Medulla oblongata (tissue), 1 donor: ENCODE data around the gene CEP112.

Experiments
- DNase-seq: peaks from one replicate; pipeline ENCODE4 v3.0.0-alpha.2; 2015; ENCODE audit errors: extremely low spot score

Gene CEP112

DNA sequence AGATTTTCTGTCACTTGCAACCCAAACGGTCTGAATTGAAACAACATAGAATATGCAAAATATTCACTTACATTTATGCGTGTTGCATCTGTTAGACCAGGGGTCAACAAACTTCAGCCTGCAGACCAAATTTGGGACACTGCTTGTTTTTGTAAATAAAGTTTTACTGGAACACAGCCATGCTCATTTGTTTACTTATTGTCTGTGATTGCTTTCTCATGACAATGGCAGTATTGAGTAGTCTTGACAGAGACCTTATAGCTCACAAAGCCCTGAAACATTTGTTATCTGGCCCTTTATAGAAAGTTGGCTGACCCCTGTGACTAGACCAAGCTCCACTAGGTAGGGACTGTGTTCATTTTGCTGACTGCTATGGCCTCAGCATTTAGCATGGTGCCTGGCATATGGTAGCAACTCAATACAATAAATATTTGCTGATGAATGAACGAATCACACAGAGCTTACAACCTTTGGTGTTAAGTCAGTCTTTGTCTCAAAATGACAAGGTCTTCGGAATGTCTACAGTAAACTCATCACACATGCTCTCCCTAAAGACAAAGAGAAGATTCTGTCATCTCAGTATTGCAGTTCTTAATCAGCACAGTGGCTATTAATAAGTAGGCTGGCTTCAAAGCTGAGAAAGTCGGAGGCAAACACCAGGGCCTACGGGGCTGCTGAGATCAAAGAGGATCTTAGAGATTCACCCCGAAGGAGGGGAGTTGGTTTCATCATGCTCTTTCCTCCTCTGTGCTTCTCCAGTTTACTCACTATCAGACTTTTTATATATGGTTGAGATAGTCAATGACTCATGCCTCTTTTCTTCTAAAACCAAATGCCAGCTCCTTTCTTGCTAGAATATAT, 535.3 kb downstream of the CEP112 start:
- no peak for DNase-seq

DNA sequence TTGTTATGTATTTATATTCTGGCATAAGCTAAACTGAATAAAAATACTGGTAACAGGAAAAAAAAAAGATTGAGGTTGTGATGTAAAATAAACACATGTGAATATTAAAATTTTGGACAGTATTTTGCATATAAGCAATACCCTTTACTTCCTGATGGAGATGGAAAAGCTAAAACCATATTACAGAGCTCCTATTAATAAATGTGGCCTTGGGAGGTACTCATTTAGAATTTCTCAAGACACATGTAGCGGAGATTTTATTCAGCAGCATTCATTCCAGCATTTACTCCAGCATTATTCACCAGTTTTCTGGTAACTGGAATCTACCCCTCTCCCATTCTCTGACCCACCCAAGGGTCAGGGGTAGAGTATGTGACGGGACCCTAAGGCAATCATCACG, 536.2 kb downstream of the CEP112 start:
- DNase-seq, result no peak

DNA sequence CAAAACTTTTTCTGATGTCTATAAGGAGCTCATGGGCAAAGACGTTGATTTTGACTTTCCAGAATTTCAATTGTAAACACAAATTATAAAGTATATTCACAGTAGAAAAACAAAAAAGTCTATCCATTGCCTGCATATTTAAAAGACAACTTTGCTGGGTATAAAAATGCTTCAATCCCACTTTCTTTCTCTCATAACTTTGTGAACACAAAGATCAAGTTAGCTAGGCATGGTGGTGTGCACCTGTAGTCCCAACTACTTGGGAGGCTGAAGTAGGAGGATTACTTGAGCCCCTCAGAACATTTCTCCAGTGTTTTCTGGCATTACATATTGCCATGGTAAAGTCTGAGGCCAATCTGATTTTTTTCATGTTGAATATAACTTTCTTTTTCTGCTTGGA, 547.4 kb downstream of the CEP112 start:
- DNase-seq, result no peak

DNA sequence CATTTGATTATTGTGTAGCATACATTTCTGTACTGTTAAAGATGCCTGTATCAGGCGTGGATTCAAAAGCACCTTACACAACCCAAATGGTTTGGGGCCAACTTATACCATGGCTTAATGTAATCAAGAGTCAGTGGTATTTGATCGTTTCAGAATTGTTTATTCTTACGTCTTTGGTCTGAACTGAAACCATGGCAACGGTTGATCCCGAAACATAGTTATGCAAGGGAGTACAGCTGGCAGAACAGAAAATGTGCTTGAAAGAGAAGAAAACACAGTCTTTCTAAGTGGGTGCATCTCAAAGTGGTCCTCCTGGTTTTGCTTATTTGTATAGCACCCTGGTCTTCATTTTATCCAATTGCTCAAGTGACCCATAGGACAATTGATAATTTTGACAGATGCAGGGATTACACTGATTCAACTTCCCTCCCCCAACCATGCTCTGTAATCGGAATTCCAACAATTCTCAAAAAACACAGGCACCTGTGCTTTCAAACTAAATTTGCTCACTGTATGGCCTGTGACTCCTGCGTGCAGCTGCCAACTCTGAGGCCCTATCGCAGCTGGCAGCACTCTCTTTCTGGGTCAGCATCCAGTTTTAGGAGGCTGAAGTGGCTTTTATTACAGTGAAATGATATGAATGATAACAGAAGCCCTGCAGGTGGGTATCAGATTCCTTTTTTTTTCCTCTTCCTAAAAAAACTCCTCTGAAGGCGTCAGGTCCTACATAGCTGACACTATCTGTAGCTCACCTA, 553.5 kb downstream of the CEP112 start:
- no peak for DNase-seq

DNA sequence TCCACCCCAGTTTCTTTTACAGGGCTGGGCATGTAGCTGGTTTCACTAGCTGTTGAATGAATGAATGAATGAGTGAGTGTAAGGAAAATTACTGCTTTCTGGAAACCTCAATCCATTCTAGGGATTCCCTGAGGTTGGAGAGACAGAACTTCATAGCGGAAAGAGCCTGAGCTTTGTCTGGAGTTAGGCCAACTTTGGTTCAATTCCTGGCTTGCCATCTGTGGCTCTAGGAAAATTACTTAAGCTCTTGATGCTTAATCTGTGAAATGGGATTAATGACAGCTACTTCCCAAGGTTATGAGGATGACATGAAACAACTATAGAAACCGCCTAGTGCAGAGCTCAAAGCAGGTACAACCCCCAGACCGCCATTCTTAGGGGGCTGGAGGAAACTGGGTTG, 554.1 kb downstream of the CEP112 start:
- no peak for DNase-seq

DNA sequence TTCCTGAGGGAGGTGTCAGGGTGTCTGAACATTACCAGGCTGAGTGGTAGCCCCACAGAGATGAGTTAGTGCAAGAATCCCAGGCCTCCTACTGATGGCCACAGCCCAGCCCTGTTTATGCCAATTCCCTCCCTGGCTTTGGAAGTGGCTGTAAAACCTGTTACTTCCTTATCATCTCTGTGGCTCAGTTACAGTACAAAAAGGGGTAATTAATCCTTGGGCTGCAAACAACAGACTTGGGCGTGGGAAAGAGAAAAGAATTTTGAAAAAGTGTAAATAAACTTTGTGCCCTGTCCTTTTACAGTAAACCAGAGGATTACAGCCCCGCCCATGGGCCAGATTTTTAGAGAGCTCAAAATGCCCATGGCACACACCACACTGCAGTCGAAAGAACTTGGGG, 557.4 kb downstream of the CEP112 start:
- no peak for DNase-seq

DNA sequence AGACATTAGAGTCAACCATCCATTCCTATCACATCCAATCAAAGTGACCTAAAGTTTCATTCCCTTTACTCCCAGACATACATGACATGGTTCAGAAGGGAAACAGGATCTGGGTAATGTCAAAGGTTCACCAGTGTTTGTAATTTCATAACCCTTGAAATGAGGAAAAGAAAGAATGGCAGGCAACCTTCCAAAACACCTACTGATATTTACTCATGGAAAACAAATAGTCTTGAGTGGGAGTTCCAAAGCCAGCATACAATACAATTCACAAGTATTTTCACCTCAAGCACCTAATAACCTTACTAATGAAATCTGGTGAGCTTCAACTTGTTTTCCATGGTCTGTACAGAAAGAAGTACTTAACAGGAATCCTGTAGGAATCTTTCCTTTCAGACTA, 557.9 kb downstream of the CEP112 start:
- no peak for DNase-seq

DNA sequence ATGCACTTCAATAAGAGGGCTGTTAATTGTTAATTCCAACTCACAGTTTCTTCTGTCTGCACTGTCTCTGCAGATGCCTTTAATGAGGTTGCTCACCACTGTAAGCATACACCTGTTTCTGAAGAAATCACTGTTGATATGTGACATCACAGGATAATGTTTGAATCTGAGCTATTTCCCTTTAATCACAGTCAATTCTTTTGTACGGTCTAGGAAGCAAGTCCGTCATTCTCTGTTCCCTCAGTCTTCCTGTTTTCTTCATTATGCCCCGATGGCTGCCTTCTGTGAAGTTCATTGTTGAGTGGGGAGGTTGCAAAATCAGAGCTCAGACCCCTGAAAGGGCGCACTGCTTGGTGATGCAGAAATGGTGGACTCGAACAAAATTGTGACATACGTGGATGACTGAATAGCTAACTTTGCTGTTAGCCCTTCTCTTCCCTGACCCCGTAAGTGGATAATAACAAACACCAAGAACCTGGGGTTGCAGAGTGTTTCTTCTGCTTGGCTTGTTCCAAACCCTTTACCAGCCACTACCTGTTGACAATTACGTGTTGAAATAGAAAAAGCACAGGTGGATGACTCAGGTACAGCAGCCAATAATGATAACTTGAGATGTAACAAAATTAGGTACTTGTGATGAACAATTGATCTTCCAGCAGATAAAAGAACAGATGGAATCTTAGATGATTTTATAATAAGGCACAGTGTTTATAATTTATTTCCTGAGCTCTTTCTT, 558.6 kb downstream of the CEP112 start:
- no peak for DNase-seq

DNA sequence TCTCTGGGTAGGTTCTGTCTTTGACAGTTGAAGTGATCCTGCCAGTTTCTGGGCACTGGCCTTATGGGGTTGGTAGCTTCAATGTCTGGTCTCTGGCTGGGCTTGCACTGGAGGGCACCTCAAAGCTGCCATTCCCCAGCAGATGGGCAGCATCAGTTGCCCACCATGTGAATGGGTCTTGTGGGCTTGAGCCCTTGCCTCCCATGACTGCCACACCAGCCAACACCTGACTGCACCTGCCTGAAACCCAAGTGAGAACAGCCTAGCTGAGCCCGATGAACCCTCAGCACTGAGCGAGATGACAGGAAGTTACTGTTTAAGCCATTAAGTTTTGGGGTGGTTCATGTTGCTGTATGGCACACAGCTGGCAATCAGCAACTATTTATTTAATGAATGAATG, 561.4 kb downstream of the CEP112 start:
- DNase-seq, result no peak

DNA sequence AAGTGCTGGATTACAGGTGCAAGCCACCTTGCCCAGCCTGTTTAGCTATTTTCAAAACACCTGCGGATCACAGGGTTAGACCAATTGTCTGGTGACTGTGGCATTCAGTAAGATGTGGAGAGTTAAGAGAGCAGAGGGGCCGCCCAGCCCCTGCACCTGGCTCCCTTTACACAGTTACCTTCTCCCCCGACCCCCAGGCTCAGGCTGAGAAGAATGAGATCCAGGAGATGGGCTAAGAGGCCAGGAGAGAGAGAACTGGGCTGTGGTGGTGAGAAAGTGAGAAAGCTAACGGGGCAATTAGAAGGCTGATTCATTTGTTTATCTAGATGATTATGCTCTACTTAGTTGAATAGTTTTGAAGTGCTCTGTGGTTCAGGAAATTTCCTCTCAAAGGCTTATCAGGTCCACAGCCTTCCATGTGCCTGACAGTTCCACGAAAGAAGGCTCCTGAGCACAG, 562.7 kb downstream of the CEP112 start:
- DNase-seq, result no peak

DNA sequence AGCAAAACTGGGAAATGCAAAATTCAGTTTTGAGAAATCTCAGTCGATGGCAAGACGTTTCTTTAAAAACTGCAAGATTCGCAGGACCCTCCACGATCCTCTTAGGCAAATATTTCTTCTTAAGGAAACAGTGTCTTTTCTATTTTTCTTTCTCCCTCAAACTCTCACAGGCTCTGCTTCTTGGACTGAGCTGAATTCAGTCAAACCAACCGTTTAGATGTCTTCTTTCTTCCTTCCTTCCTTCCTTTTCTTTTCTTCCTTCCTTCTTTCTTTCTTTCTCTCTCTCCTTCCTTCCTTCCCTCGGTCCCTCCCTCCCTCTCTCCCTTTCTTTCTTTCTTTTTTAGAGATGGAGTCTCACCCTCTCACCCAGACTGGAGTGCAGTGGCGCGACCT, 563.3 kb downstream of the CEP112 start:
- no peak for DNase-seq

DNA sequence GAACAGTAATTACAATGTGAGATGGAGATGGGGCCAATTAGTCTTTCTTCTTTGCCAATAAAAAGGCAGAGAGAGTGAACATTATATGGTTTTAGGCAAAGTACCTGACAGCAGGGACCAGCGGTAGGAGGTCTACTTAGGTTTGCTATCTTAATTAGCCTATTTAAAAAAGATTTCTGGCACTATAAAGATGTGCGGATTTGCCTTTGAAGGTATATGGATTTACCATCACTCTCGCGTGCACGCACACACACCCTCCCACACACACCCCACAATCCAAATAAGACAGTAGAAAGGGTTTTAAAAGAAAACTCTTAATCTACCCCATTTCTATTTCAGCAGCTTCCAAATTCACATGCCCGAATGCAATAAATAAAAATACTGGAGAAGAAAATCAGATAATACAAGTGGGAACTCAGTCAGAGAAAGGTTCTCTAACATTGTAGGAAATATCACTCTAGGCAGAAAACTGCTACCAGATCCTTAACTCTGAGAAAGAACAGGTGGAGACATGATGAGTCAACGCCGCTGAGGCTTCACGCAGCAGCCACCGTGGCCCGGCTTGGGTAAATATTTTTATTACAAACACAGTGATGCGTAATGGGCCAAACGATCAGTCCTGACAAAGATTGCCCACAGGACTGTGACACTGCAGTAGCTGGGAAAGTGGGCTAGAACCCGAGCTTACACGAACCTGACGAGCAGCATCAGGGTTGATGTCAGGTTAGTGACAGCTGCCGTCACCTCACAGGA, 563.9 kb downstream of the CEP112 start:
- DNase-seq, result no peak

DNA sequence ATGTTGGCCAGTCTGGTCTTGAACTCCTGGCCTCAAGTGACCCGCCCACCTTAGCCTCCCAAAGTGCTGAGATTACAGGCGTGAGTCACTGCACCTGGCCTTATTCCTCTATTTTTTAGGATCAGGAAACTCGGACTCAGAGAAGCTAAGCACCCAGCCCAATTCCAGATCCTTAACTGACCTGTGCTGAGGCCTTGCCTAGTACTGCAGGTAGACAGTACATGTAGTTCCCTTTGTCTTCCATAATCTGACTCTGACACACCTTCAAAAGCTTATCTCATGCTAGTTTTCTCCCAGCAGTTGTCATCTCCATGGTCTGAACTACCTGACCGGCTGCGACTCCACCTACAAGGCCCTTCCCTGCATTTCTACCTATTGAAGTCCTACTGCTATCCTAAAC, 564.8 kb downstream of the CEP112 start:
- no peak for DNase-seq

DNA sequence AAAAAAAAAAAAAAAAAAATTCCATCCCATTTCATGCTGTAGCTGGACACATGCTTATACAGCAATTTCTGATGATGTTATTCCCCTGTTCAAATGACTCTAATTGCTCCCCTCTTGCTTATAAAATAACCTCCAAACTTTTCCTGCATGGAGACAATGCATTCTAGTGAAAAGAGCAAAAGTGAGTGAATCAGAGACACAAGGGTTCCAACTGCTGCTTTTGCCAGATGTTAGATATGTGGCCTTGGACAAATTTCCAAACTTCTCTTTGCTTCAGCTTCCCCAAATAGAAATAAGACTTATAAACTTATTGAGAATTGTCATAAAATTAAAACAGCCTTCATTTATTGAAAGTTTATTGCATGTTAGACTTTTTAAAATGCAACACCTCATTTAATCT, 565.5 kb downstream of the CEP112 start:
- no peak for DNase-seq

DNA sequence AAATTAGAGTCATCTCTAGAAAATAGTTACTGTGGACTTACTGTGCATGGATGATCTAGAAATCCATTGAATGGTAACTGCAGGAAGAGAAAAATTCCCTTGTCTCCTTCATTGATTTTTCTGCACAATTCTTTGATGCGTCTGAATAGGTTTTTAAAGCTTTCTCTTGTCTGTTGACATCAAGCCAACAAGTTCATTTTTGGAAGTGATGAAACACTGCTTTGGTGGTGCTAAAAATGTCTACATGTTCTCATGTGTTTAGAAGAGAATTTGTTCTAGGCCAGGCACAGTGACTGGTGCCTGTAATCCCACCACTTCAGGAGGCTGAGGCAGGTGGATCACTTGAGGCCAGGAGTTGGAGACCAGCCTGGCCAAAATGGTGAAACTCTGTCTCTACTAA, 573.4 kb downstream of the CEP112 start:
- no peak for DNase-seq

DNA sequence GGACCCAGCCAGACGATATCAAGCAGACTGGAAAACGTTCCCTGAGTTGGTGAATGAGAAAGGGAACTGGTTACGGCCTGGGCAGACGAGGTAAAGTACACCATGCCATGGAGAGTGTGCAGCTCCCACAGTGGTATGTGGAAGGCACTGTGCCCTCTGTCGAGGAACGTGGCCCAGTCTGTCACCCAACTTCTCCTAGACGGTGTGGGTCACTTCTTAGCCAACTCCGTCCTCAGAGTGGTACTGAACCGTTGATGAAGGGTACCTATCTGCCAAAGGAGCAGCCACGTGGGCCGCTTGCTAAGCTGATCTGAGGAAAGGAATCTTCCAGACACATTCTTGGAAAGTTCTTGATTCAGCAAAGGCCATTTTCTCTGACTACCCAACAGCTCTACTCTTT, 574.4 kb downstream of the CEP112 start:
- no peak for DNase-seq

DNA sequence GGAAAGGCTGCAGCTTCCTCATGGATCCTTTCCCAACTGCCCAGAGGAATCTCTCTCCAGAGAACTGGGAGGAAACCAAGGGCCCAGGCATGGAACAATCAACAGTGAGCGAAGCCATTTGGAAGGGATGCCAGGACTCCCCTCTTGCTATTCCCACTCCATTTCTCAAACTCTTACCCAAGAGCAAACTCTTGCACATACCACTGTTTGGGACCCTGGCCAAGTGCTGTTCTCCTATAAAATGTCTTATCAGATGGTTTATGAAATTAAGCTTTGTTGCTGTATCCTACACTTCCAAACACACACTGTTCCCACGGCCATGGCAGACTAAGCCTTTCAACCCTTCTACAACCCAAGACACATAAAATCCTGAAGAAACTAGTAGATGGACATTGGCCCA, 582.2 kb downstream of the CEP112 start:
- DNase-seq, result no peak

DNA sequence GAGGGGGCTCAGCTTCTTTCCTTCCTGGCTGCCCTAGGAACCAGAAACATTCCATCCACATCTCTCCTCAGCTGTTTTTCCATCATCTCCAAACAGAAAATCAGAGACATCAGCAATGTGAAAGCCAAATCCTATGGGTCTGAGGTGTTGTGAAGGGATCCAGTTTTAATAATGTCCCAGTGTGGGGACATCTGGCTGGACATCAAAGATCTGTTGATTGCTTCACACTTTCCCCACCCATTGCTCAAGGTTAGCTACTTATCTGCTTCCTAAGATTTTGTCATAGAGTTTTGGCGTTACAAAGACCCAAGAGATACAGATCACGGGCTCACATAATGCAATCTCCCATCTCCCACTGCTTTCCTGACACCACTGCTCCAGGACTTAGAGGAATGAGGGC, 582.6 kb downstream of the CEP112 start:
- DNase-seq, result no peak

DNA sequence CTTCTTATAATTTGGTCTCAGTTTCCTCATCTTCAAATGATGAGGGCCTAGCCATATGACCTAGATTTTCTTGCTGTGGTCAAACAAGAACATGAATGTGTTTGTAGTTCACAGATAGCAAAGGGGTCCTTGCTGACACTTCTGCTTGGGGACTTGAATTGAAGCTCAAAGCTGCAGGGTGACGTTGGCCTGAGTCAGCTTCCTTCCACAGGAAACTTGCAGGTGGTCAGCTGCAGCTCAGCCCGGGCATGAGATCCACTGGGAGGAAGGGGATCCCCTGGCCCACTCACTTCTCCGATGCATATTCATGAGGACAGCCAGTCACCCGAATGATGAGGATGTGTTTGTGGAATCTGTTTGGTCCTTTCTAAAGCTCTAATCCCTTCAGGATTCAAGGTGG, 587.9 kb downstream of the CEP112 start:
- DNase-seq, result no peak

DNA sequence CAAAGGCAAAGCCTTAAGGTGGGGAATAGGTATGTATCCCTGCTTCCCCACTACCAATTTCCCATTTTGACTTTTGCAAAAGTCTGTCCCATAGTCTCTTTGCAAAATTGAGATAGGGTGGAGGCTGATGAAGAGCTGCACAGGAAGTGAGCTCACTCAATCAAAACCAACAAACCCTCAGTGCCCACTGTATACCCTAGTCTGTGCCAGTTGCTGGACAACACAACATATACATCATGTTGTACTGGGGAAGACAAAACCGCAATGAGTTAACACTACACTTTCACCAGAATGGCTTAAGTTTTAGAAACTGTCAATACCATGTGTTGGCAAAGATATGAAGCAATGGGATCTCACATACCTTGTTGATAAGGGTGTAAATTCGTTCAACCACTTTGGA, 590.1 kb downstream of the CEP112 start:
- DNase-seq, result no peak

DNA sequence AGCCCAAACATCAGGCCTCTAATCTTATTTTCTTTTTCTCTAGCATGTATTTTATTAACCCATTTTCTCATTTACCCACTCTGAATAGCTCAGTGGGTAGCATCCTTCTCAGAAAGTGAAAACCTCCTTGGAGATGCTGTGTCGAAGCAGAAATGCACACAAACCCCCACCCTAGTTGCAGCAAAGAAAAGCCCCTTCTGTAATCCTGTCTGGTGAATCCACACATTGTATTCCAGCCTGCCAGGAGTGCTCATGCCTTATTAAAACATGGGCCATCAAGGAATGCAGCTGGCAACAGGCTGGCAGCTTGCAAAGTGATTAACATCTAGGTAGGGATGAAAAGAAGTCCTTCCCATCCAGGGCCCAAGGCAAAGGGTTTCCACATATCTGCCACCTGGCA, 590.8 kb downstream of the CEP112 start:
- no peak for DNase-seq

DNA sequence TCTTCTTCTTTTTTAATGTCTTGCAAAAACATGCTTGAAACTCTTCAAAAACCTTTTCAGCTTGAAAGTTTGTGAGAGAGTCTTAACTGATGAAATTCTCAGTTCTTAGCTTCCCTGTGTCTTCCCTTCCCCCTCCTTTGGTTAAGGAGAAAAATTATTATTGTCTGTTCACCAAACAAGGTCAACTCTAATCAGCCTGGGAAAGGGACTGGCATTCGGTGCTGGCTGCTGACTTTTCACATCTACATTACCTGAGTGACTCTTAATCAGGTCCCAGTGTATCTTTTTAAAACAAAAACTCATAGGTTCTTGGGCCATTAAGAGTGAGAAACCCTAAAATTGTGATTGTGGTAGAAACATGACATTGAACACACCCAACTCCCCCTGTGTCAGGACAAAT, 591.4 kb downstream of the CEP112 start:
- no peak for DNase-seq
